HepG2 (cell line): ENCODE results near the gene GATM. TPM values are rescaled to one million over a fixed set of nuclear protein-coding genes. Genes with fewer than 3 reads are reported as not detected.

Experiments
- ATAC-seq: fragments of 200-7000 bp; cut with Tn5 transposase; 3 replicates; pipeline ENCODE4 v1.9.1; 2020; ENCODE audit warnings: mild to moderate bottlenecking, moderate library complexity
- BruUV-seq: library from RNA; stranded (reverse); fragments of 400-500 nt; replicated peaks from 2 replicates; lab custom pipeline; 2021; lab: Mats Ljungman, UMichigan
- CTCF ChIA-PET: fragments of 300-600 bp; formaldehyde crosslinking; extraction: SDS; loops from one replicate; lab custom pipeline; 2021; ENCODE audit warnings: low total read pairs, inconsistent platforms, low intra/inter-chr PET ratio; lab: Yijun Ruan, JAX
- POLR2A ChIA-PET: fragments of 350-600 bp; sonication (Branson Sonifier 250); formaldehyde crosslinking; loops from one replicate; lab custom pipeline; 2020; ENCODE audit warnings: antibody characterized with exemption, inconsistent platforms; lab: Yijun Ruan, JAX
- DNase-seq: peaks from one replicate; pipeline ENCODE4 v3.0.0-alpha.2; 2015; ENCODE audit warnings: low spot score
- FAIRE-seq: peaks from 3 replicates; lab custom pipeline; 2011; peaks lifted over from hg19 to GRCh38; lab: Jason Lieb, UNC
- H2AFZ ChIP-seq: one replicate; pipeline ENCODE4 v1.6.1; 2011; ENCODE audit warnings: low read length, inconsistent platforms
- H3K27ac ChIP-seq: fragments of 300-600 bp; 3 replicates; pipeline ENCODE4 v1.8.0; 2011; ENCODE audit warnings: mixed run types, mild to moderate bottlenecking, mixed read lengths, low read length, inconsistent platforms; ENCODE audit not compliant: insufficient read depth; ENCODE audit errors: extremely low read length
- H3K27me3 ChIP-seq, 2 experiments: fragments of 200-600 bp in 1 of 2; 2 replicates in 1 of 2; 3 replicates in 1 of 2; pipeline versions ENCODE4 v1.6.0 to v1.8.0; 2011; ENCODE audit warnings: low read length in 2 of 2, mild to moderate bottlenecking in 2 of 2, moderate library complexity in 2 of 2, inconsistent platforms in 1 of 2; ENCODE audit not compliant: insufficient read depth in 2 of 2, control insufficient read depth in 1 of 2
- H3K36me3 ChIP-seq, 2 experiments: fragments of 200-600 bp in 1 of 2; replicated peaks in 1 of 2; 2 replicates in 1 of 2; 3 replicates in 1 of 2; pipeline versions ENCODE4 v1.5.1 to v1.8.0; 2011; ENCODE audit warnings: low read length in 2 of 2, inconsistent platforms in 1 of 2; ENCODE audit not compliant: insufficient read depth in 2 of 2, control insufficient read depth in 1 of 2
- H3K4me1 ChIP-seq: 2 replicates; pipeline ENCODE4 v1.5.1; 2012; ENCODE audit warnings: low read length, inconsistent platforms; ENCODE audit not compliant: insufficient read depth
- H3K4me2 ChIP-seq: 2 replicates; pipeline ENCODE4 v1.6.0; 2011; ENCODE audit warnings: low read depth, low read length, inconsistent platforms
- H3K4me3 ChIP-seq, 3 experiments: fragments of 200-600 bp in 1 of 3; sonication (generic), shearing (Covaris generic) in 1 of 3; replicated peaks in 1 of 3; 2 replicates each; pipeline ENCODE4 v1.5.1; 2011 to 2016; ENCODE audit warnings: low read length in 3 of 3, inconsistent platforms in 2 of 3, low read depth in 2 of 3, mild to moderate bottlenecking in 2 of 3, control low read depth in 1 of 3, mixed read lengths in 1 of 3; ENCODE audit not compliant: insufficient read depth in 1 of 3
- H3K79me2 ChIP-seq: one replicate; pipeline ENCODE4 v1.6.1; 2011; ENCODE audit warnings: low read length, inconsistent platforms; ENCODE audit not compliant: insufficient read depth
- H3K9ac ChIP-seq: 2 replicates; pipeline ENCODE4 v1.6.0; 2011; ENCODE audit warnings: mild to moderate bottlenecking, low read depth, low read length, inconsistent platforms; ENCODE audit not compliant: insufficient read depth
- H3K9me3 ChIP-seq: 2 replicates; pipeline ENCODE4 v1.5.1; 2012; ENCODE audit warnings: mild to moderate bottlenecking, low read length
- H4K20me1 ChIP-seq: 2 replicates; pipeline ENCODE4 v1.6.0; 2011; ENCODE audit warnings: inconsistent platforms, mild to moderate bottlenecking, low read length, moderate library complexity; ENCODE audit not compliant: insufficient read depth
- KLF9 ChIP-seq: IDR thresholded peaks from 2 replicates; pipeline ENCODE4 v1.6.1; 2016; ENCODE audit warnings: low read depth
- ZBTB21 ChIP-seq: sonication (generic); formaldehyde crosslinking; IDR thresholded peaks from 2 replicates; pipeline ENCODE4 v1.4.0; 2020; ENCODE audit warnings: missing genetic modification reagents
- ZNF460 ChIP-seq: sonication (generic); formaldehyde crosslinking; IDR thresholded peaks from 2 replicates; pipeline ENCODE4 v1.5.1; 2020; ENCODE audit warnings: missing genetic modification reagents, mild to moderate bottlenecking, borderline replicate concordance
- ZNF614 ChIP-seq: IDR thresholded peaks from 2 replicates; pipeline ENCODE4 v1.6.1; 2018; ENCODE audit warnings: missing biosample characterization, missing genetic modification reagents, inconsistent platforms, borderline replicate concordance
- WGBS: methylation state at CpG from one replicate; pipeline ENCODE4 v1.1.6; 2017; ENCODE audit warnings: low lambda C conversion rate; 5-methylcytosine and 5-hydroxymethylcytosine counted together
- in situ Hi-C: cut with HindIII; loops from 2 replicates; pipeline ENCODE4 v1.10.0; 2017; ENCODE audit warnings: low pct_unique_long_range_greater_than_20kb; ENCODE audit not compliant: extremely low pct_ligation_motif_present
- intact Hi-C: fragments of 100-400 bp; cut with micrococcal nuclease; formaldehyde crosslinking; loops from one replicate; pipeline ENCODE4 v1.10.0; 2022; ENCODE audit not compliant: unreplicated experiment
- polyA plus RNA-seq, 8 experiments: library from polyadenylated mRNA; depleted of rRNA in 3 of 8; stranded (reverse) in 7 of 8; unstranded in 1 of 8; fragments of >200 nt; fragmentation: Illumina TruSeq in 4 of 8; extraction: Trizol in 4 of 8; gene quantifications; 2 replicates each; pipeline versions ENCODE4 v1.2.1 to v1.2.3, GENCODE V29; 2011 to 2016; ENCODE audit warnings: low read depth in 4 of 8, missing spikeins in 1 of 8, mixed read lengths in 1 of 8; ENCODE audit not compliant: insufficient read depth in 1 of 8
- total RNA-seq, 5 experiments: library from RNA; depleted of rRNA; stranded (reverse); fragments of >200 nt; fragmentation: Illumina TruSeq; extraction: Trizol; gene quantifications; 2 replicates each; pipeline ENCODE4 v1.2.3, GENCODE V29; 2016; ENCODE audit warnings: low read depth in 1 of 5
- TF ChIP-seq, protein P1 (sequence below): IDR thresholded peaks from 2 replicates; pipeline ENCODE4 v1.6.1; 2012; ENCODE audit warnings: low read length, improper control_type of control experiment

The GATM gene
- total and polyA plus RNA-seq, 2 of the 13 experiments (the other 11 are each of a cell fraction or from before 2014, with no cell fraction given), result 2.1 to 16.8 TPM

DNA sequence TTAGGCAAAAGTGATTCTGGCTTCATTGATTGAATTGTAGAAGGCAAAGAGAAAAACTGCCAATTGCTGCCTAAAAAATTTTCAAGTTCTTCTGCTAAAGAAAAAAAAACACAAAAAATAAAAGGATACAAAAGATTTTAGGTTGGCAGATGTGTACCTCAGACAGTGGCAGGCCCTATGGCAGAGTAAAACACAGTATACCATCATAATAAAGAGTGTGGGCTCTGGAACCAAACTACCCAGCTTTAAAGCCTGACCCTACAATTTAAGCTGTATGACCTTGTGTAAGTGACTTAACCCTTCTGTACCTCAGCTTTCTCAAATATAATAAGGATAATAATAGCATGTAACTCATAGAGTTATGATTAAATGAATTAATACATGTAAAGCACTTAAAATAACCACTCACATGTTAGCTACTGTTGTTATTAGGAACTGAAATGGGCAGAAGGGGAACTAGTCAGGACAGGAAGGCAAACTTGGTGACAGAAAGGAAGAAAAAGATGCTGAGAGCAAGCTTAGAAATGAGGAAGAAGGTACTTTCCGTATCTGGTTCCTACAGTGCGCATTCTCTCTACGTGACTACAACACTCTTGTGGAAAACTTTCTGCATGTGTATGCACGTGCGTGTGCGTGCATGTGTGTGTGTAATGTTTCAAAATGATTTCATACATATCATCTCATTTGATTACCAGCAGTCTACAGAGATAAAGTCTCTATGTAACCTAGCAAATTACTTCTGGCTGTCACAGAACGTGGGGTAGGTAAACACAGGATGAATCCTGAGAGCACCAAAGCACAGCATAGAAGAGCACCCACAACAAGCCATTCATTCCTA, 13.6 kb upstream of the GATM start:
- FAIRE-seq (no peak), ATAC-seq (no peak), DNase-seq (no peak)
- intact Hi-C loops, result no loop called here
- Histone ChIP-seq H3K79me2 (peaks cover 45% of the 10 kb centered on the region), H3K4me1 (peaks cover 82% of the 10 kb centered on the region), H3K9me3 (no peaks in the 10 kb centered on the region), H2AFZ (no peak overlapping the region), H3K27ac (no peak overlapping the region), H3K4me3 (no peak overlapping the region), H4K20me1 (no peaks in the 10 kb centered on the region), H3K36me3 (no peaks in the 10 kb centered on the region), H3K4me2 (peak overlapping the region; percentile 34), H3K9ac (no peak overlapping the region), H3K27me3 (no peaks in the 10 kb centered on the region)
- 82% methylated on average over 7 of the region's 7 CpGs for WGBS
- CTCF ChIA-PET, result no interaction called here
- in situ Hi-C loops, result no loop called here
- no TSS peak for BruUV-seq
- TF ChIP-seq KLF9 (CRISPR knock-in tag) (no peak), ZBTB21 (CRISPR knock-in tag) (no peak), ZNF460 (CRISPR knock-in tag) (no peak), ZNF614 (no peak)
- TF ChIP-seq, protein P1, sequence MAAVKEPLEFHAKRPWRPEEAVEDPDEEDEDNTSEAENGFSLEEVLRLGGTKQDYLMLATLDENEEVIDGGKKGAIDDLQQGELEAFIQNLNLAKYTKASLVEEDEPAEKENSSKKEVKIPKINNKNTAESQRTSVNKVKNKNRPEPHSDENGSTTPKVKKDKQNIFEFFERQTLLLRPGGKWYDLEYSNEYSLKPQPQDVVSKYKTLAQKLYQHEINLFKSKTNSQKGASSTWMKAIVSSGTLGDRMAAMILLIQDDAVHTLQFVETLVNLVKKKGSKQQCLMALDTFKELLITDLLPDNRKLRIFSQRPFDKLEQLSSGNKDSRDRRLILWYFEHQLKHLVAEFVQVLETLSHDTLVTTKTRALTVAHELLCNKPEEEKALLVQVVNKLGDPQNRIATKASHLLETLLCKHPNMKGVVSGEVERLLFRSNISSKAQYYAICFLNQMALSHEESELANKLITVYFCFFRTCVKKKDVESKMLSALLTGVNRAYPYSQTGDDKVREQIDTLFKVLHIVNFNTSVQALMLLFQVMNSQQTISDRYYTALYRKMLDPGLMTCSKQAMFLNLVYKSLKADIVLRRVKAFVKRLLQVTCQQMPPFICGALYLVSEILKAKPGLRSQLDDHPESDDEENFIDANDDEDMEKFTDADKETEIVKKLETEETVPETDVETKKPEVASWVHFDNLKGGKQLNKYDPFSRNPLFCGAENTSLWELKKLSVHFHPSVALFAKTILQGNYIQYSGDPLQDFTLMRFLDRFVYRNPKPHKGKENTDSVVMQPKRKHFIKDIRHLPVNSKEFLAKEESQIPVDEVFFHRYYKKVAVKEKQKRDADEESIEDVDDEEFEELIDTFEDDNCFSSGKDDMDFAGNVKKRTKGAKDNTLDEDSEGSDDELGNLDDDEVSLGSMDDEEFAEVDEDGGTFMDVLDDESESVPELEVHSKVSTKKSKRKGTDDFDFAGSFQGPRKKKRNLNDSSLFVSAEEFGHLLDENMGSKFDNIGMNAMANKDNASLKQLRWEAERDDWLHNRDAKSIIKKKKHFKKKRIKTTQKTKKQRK, result no peak
- POLR2A ChIA-PET, result interaction anchor here (0.6 kb wide), 1 partner anchor 45 kb away, joined by 3 read pairs; no protein-coding TSS in a partner anchor
